Limb (tissue), 2 donors: ENCODE results near the gene TBC1D30.
"Not testable (repeated sequence)": the region's sequence is repeated elsewhere in the genome, so short reads cannot be mapped to it uniquely, and the experiment has no call there.

Experiments used
- DNase-seq, 2 donors: peaks; one replicate each; pipeline ENCODE4 v3.0.0-alpha.2; 2016; ENCODE audit errors: extremely low spot score in 2 of 2

Gene TBC1D30, protein sequence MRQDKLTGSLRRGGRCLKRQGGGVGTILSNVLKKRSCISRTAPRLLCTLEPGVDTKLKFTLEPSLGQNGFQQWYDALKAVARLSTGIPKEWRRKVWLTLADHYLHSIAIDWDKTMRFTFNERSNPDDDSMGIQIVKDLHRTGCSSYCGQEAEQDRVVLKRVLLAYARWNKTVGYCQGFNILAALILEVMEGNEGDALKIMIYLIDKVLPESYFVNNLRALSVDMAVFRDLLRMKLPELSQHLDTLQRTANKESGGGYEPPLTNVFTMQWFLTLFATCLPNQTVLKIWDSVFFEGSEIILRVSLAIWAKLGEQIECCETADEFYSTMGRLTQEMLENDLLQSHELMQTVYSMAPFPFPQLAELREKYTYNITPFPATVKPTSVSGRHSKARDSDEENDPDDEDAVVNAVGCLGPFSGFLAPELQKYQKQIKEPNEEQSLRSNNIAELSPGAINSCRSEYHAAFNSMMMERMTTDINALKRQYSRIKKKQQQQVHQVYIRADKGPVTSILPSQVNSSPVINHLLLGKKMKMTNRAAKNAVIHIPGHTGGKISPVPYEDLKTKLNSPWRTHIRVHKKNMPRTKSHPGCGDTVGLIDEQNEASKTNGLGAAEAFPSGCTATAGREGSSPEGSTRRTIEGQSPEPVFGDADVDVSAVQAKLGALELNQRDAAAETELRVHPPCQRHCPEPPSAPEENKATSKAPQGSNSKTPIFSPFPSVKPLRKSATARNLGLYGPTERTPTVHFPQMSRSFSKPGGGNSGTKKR

DNA sequence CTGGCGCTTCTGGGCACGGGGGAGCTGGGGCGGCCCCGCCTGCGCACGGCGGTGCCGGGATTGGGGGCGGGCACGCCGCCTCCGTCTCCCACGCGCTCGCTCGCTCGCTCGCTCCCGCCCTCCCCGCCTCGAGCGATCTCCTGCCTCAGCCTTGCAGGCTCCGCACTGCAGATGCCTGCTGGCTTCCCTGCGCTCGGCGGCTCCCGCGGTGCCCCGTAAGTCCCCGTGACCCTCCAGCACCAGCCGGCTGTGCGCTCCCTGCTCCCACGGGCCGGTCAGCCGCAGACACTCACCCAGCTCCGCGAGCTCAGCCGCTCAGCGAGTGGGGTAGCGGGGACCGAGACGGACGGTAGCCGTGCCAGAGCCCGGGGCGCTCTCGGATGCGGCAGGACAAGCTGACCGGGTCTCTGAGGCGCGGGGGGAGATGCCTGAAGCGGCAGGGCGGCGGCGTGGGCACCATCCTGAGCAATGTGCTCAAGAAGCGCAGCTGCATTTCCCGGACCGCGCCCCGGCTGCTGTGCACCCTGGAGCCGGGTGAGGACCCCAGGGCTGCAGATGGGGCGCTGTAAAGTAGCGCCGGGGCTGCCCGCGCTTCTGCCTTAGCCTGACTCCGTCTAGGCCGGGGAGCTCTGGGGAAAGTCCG lies at the start of gene TBC1D30:
Gene TBC1D30 (plus strand): TSS at position 148 of the 643 bp plus-strand sequence. CDS start 233 bp downstream, at position 381.
- peak in 1 of 2 donors; percentile 74 for DNase-seq

DNA sequence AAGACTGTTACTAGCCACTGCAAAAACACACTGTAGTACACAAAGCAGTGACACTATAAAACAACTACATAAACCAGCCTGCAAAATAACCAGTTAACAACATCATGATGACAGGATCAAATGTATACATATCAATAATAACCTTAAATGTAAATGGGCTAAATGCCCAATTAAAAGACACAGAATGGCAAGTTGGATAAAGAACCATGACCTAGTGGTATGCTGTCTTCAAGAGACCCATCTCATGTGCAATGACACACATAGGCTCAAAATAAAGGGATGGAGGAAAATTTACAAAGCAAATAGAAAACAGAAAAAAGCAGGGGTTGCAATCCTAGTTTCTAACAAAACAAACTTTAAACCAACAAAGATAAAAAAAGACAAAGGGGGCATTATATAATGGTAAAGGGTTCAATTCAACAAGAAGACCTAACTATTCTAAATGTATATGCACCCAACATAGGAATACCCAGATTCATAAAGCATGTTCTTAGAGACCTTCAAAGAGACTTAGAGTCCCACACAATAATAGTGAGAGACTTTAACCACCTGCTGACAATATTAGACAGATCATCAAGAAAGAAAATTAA lies 49.2 kb upstream of the TBC1D30 start:
- DNase-seq: not testable (repeated sequence)

DNA sequence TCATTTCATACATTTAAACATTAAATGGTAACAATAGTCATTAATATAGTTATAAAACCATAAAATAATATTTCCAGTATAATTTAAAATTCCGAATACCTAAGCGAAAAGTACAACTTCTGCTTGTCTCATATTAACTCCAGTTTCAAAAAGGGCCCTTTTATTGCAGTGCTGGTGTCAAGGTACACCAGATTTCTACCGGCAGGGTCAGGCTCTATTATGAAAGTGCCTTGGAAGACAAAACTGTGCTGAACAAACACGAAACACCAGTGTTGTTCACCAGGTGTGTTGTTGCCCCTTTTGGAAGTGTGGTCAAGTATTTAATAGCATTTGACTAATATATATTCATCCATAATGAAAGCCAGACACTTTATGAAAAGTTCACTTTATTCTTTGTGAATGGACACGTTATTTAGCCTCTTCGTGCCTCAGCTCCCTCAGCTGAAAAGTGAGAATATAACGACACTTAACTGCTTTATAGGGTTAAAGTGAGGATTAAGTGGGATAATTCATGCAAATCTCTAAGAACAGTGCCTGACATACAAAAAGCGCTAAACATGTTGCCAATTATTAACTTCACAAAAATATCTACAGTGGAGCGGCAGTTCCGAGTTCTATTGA lies 45.0 kb upstream of the TBC1D30 start:
- no peak for DNase-seq

DNA sequence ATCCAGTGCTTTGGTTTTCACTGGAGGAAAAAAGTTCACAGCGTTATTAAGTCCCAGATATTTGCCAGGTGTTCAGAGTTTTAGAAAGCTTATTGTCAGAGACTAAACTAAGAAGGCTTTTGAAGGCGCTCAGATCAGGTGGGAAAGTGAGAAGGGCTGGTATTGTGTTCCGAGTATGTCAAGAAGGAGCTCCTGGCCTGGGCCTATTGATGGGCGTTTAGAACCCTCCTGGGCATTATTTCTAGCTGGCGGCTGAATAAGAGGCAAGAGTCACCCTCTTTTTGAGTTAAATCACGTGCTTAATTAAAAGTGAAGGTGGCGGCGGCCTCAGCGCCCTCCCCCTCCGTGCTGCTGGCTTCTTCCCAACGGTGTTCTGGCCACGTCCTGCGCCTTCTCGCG lies 44.3 kb upstream of the TBC1D30 start:
- no peak for DNase-seq

DNA sequence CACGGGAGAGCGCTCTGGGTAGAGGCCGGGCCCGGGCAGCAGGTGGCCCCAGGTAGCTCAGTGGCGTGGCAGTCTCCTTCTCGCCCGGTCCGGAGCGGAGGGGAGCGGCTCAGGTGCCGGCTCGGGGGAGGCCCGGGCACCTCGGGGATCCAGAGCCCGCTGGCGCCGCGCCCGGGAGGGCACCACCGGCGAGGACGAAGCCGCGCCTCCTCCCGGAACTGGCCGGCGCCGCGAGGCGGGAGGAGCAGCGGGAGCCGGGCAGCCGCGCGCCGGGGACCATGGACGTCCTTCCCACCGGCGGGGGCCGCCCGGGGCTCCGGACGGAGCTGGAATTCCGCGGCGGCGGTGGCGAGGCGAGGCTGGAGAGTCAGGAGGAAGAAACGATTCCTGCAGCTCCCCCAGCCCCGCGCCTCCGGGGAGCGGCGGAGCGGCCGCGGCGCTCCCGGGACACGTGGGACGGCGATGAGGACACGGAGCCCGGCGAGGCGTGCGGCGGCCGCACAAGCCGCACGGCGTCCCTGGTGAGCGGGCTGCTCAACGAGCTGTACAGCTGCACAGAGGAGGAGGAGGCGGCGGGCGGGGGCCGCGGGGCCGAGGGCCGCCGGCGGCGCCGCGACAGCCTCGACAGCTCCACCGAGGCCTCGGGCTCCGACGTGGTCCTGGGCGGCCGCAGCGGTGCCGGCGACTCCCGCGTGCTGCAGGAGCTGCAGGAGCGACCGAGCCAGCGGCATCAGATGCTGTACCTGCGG lies 43.7 kb upstream of the TBC1D30 start:
- DNase-seq: peak in 1 of 2 donors; percentile 67

DNA sequence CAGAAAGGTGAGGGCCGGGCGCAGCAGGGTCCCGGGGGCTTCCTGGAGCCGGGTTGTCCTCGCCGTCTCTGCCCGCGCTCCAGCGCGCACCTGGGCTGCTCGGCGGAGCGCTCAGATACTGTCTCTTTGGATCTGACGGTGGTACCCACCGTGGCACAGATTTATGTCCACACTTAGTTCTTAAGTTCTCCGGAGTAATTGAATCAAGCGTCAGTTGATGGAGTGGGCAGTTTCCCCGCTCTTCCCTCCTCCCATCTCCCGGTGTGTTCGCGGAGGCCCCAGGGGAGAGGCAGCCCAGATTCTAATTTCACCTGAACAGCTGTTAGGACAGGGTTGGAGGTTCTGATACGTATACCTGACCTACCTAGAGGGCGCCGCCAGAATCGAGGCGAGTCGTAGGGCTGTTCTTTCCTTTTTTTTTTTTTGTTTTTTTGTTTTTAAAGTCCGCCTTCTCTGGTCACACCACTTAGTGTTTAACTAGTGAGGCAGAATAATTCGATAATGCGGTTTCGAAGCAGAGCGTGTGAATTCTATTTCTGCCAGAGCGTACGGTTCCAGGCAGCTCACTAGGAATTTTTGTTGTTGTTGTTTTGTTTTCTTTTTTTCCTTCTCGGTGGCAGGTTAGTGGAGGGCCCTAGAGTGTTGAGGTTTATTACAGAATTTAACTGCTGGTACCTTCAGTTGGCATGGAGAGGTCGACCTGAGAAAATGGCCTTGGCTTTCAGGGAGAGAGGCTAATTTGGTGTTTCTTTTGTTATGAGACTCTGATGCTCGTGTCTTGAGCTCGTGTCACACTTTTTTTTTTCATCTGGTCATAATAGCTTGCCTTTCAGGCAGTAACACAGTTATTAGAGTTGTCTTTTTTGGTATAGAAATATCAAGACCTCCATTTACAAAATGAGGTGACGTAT lies 42.9 kb upstream of the TBC1D30 start:
- peak in 1 of 2 donors; percentile 44 for DNase-seq

DNA sequence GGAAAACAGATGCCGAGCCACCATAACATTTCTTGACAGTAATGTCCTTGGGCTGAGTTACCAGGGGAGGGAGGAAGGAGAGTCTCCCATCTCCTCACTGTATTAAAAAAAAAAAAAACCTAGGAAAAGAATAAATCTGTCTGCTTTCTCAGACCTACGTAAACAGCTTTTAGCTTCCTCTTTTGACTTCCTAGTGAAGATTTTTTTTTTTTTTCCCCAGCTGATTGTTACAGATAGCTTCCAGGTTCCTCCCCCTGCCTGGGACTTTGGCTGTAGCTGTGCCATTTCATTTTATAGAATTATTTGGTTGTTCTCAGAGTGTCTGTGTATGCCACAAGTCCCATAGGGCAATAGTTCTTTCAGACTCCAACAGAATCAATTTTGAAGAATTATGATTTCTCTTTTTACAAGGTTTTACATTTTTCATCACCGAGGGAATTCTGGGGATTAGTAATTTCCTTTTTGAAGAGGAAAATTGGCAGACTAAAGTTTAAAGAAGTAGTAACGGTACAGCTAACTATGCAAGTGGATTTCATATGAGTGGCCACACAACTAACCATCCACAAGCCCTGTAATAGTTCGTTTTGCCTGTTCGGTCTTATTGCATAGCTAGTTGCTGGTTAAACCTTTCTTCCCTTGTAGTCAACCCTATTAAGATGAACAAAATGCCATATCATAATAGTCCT lies 42.1 kb upstream of the TBC1D30 start:
- DNase-seq: no peak

DNA sequence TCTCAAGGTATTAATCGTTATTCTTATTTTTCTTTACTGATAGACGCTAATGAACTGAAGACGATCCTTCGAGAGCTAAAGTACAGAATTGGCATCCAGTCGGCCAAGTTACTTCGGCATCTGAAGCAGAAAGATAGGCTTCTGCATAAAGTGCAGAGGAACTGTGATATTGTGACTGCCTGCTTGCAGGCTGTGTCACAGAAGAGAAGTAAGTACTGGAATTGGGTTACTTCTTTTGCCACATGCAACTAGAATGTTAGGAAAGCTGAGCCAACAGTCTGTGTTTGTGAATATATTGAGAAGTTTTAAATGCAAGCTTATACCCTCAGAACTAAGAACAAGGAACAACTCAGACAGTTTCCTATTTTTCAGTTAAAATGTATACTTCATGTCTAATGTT lies 38.6 kb upstream of the TBC1D30 start:
- no peak for DNase-seq

DNA sequence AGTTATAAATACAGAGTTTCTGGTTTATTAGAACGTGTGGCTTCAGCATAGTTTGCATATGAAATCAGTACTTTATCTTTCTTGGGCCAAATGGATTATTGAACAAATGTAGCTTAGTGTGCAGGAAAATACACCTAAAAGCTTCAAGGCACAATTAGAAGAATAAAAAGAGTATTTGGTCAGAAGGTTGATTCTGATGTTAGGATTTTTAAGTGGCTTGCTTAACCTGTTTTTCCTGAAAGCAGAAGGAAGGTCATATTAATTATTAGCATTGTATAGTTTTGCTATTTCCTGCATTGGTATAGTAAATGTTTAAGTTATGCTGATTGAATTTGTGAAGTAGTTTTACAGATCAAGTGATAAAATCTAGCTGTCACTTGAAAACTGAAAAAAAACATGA lies 34.3 kb upstream of the TBC1D30 start:
- no peak for DNase-seq

DNA sequence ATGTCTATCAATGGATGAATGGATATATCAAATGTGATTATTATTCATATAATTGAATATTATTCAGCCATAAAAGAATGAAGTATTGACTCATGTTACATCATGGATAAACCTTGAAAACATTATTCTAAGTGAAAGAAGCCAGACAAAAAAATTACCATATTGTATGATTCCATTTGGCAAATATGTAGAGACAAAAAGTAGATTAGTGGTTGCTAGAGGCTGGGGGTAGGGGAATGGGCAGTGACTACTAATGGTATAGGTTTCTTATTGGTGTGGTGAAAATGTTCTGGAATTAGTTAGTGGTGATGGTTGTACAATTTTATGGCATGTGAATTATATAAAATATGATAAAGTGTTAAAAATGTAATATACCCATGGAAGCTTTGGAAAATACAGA lies 33.4 kb upstream of the TBC1D30 start:
- no peak for DNase-seq

DNA sequence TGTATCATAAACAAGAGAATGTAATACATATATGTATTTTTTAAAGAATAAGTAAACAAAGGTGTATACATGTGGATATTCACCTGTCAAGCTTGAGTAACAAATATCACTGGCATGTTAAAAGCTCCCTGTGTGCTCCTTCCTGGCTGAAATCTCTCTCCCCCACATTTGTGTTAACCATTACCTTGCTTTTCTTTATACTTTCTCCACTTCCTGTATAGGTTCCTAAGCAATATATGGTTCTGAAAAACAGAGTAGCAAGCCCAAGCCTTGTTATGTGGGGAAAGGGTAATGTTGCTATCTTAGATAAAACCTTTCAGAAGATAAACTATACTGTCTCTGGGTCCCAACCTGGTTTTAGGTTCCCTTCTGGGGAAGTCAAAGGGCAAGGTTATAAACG lies 32.3 kb upstream of the TBC1D30 start:
- DNase-seq: no peak

DNA sequence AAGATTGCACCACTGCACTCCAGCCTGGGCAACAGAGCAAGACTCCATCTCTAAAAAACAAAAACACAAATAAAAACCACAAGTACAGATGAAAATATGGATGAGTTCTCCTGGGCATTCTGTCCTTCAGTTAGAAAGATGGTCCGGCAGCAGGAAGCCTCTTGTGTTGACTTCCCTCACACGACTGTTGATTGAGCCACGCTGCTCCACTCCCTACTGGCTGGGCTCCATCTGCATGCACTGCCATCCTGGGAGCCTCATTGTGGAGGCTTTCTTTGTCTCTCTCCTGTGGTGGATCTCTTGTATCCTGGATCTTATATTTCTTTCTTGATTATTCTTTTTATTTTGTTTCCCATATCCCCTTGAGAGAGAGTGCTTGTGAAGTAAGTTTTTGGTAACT lies 30.8 kb upstream of the TBC1D30 start:
- no peak for DNase-seq

DNA sequence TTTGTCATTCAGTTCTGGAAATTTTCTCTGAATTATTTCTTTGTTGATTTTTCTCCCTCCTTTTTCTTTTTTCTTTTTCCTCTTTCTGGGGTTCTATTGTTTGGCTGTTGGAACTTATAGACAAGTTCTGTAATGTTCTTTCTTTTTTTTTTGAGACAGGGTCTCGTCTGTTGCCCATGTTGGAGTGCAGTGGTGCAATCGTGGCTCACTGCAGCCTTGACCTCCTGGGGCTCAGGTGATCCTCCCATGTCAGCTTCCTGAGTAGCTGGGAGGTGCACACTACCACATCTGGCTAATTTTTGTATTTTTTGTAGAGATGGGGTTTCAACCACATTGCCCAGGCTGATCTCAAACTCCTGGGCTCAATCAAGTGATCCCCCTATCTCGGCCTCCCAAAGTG lies 30.1 kb upstream of the TBC1D30 start:
- no peak for DNase-seq

DNA sequence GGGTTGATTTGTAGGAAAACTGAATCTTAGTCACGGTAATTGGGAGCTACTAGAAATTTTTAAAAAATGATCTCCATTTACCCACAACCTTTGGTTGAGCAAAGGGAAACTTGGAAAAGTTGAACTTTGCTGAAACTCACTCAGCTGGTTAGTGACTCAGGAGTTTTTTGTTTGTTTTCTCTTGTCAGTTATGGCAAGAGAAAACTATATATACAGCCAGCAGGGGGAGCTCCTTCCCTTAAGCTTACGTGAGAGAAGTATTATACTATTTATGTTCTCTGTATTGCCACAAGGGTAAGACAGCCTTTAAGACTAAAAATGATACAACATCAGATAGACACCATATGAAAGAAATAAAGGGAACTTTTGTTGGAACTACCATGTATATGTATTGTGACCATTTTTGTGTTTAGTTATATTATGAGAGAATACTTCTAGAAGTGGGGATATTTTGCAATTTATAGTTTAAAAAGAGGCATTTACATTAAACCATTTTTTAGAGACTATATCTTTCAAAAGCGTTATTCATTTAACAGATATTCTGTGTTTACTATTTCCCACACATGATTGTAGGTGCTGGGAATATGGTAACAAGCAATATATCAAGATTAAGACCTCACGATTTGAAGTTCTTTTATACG lies 28.1 kb upstream of the TBC1D30 start:
- DNase-seq: peak; percentile 48 to 79

DNA sequence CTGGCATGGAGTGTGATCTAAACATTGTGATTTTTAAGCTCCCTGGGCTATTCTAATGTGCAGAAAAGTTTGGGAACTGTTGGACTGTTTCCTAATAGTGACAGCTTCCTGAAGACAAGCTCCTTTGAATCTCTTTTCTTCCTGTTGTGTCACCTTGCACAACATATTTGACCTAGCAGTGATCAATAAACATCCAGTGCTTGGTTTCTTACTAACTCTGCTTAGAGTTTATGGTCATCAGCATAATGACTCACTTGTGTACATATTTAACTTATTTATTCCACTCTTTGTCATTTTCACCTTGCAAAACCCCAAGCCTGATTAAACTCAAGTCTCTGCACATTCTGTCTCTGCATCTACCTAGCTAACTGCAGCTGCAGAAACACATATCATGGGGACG lies 27.3 kb upstream of the TBC1D30 start:
- no peak for DNase-seq

DNA sequence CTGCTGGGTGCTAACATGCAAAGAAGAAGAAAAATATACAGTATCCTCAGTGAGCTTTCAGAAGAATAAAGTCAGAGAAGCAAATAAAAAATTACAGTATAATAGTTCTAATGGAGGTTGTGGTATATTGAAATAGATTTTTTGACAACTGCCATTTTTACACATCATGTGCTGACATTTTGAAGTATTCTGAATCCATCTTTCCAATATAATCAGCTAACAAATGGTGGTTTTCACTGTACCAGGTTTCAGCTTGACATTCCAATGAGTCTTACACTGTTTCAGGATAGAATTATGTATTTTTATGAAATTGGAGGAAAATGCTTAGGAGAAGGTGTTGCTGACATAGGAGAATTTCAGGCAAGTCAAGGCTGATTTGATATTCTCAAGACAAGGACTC lies 26.3 kb upstream of the TBC1D30 start:
- DNase-seq: no peak

DNA sequence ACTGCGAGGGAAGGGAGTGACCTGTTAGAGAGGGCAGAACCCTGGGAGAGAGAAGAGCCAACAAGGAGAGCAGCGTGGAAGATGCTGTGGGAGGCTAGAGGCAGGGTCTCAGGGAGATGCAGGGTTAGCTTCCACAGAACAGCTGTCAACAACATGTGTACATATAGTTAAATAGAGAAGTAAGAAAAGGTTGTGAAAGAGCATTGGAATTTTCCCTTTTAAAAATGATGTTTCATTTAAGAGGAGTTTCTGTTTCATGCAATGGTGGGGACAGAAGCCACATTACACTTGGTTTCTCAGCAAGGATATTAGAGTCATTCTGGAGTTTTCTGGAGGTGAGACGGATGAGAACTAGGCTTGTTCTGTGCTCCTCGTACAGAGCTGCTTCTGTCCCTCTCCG lies 23.8 kb upstream of the TBC1D30 start:
- DNase-seq: no peak

DNA sequence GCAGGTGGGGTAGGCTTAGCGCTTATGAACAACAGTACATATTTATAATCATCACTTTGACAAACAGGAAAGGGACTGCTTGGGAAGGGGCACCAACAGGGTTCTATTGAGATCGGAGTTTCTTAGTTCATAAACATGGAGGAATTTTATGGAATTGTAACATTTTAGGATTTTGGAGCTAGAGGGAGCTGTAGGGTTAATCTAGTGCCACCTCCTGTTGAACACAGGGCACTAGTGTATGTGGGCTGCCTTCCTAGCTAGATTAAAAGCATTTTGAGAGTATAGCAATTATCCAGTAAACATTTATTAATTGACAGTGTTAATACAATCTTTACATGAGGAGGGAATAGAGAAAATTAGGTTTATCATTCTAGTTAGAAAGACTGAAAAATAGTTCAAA lies 23.1 kb upstream of the TBC1D30 start:
- no peak for DNase-seq
